Brain pericyte (primary cell): ENCODE measurements around the gene TIAM2.
"Not testable (repeated sequence)": the region's sequence is repeated elsewhere in the genome, so short reads cannot be mapped to it uniquely, and the experiment has no call there.

Experiments
- DNase-seq: peaks from one replicate; pipeline ENCODE4 v3.0.0-alpha.2; 2012; ENCODE audit warnings: low read depth, low spot score

The TIAM2 gene

DNA sequence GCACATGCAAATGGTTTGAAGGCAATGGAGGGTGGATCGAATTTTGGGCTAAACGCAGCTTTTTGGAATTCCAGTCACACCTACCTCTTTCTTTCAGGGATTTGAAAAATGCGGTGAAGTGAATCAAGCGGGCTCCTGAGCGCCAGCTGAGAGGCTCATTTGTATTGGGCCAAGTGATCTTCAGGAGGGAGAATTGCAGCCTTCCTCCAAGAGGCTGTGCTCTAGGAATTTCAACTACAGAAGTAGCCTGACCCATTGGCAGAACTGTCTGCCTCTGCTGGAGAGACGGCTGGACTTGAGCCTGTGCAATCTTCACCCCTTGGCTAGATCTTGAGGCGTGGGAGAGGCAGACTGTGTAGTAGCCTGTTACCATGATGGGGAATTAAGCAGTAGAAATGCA lies 5.7 kb upstream of the TIAM2 start:
- DNase-seq: no peak

DNA sequence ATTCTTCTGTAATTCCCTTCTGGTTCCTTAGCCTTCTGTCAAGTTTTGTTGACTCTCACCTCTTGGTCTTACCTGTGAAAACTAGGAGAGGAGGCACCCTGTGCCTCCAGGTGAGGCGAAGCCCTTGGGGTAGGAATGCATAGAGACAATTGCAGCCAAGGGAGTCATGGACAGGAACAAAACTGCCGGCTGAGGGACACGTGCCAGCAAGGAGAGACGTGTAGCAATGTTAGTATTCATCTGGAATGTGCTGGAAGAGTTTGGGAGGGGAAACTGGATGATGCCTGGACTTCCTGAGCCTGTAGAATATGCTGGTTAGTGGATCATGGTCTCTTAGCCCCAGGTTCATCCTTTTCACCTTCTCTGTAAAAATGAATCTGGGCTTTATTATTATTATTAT lies 3.9 kb upstream of the TIAM2 start:
- no peak for DNase-seq

DNA sequence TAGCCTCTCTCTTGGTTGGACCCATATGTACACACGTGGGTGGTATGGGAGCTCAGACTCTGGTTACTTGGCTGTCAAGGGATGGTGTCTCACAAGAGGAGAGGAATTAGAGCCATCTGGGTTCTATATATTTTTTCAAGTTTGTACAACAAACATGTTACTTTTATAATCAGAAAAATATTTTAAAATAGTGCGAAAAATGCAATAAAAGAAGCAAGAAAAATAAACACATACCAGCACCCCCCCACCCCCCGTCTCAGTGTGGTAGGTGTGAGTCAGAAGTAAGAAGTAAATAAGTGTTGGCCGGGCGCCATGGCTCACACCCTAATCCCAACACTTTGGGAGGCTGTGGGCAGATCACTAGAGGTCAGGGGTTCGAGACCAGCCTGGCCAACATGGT lies 2.1 kb upstream of the TIAM2 start:
- DNase-seq: no peak

GRCh38 chr6:154993710-154994109 lies 1.4 kb upstream of the TIAM2 start:
- DNase-seq: no peak

DNA sequence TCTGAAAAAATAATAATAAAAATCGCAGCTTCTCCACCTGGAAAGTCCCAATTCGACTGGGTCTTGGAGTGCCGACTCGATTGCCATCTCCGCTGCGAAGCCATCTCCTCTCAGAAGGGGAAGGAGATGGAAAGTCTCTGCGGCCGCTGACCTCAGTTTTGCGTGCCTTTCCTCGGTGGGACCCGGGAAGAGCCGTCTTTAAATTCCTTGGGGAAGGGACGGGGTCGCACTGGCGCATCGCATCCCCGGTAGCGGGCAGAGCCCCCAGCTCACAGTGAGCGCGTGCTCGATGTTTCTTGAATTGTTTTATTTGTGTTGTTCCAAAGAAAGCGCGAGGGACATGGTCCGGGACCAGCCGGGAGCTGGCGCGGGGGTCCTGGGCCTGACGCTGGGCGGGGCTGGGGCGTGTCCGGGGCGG lies 270 bp upstream of the TIAM2 start:
- no peak for DNase-seq

- no peak for DNase-seq
These were observed 988 bp downstream of the TIAM2 start for GRCh38 chr6:154996016-154996590.

DNA sequence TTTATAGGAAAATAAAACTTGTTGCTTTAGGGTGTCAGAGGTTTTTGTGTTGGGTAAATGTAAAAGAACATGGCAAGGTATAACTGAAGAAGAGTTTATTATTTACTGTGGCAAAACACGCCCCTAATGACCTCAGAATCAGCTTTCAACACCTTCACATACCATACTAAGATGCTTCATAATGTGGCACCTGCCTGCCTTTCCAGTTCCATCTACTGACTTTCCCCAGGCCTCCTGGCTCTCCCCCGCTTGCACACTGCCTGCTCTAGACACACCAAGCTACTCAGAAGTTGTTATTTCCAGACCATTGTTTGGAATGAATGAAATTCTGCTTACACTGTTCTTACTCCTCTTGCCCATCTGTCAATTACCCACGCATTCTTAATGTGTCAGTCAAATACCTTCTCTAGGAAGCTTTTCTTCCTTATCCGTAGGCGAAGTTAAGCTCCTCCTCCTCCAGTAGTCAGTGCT lies 1.8 kb downstream of the TIAM2 start:
- DNase-seq: no peak

DNA sequence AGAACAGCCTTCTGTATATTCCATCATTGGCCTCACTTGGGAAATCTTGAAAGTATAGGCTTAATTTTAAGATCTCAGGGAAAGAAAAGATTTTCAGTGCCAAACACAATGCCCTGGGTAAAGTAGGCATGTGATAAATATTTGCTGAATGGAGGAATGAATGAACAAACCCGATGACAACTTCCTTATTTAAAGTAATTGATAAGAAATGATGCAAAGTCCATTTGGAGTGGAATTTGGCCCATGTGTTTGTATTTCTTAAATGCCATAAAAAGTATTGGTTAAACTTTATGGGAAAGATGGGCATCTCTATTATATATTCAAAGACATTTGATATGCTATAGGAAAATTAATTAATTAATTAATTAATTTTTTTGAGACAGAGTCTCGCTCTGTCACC lies 3.7 kb downstream of the TIAM2 start:
- DNase-seq: no peak

DNA sequence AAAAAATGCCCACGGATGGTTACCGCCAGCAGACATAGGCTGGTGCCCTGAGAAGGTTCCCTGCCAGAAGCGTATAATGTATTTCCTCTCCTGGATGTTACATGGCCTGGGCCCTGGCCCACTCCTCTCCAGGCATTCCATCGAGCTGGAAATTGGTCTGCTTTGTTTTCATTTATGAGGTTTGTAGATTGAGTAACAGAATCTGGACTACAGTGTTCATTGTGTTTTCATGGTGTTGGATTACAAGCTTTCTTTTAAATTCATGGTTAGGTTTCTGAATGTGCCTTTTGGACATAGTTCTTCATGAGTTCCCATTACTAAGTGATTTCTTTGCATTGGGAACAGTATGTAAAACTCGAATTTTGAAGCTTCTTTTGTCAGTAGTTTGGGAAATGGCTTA lies 6.4 kb downstream of the TIAM2 start:
- DNase-seq: peak; percentile 38

DNA sequence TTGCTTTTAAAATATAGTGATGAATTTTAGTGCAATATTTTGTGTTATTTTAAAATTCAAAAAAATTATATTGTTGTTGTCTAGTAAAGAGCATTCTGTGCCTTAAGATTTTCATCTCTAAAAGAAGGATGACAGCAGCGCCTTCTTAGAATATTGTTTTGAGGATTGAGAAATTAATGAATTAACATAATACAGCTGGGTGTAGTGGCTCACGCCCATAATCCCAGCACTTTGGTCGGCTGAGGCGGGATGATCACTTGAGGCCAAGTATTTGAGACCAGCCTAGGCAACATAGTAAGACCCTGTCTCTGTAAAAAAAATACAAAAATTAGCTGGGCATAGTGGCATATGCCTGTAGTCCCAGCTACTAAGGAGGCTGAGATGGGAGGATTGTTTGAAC lies 6.8 kb downstream of the TIAM2 start:
- no peak for DNase-seq

DNA sequence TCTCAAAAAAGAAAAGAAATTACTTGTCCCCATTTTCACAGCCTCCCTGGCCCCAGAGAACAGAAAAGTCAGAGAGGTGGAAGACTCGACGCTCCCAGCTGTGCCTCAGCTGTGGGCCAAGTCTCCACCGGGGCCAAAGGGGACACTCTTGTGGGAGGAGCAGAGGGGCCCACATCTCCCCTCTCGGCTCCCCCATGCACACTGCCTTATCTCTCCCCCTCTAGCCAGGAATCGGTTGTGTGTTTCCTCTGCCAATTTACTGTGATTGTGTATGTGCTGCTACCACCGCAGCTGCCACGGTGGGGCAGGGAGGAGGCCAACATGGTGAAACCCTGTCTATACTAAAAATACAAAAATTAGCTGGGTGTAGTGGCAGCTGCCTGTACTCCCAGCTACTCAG lies 8.4 kb downstream of the TIAM2 start:
- no peak for DNase-seq

DNA sequence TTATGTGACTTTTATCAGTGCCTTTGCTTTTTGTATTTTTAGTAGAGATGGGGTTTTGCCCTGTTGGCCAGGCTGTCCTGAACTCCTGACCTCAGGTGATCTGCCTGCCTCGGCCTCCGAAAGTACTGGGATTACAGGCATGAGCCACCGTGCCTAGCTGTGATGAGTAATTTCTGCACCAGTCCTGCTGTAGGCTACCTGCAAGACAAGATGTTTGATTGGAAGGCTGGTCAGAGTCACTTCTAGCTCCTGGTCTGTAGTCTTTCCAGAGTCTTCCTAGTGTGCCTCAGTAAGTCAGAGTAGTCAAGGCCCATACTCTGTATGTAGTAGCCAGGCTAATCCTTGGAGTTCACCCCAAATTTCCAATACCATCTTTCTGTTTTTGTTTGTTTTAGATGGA lies 8.9 kb downstream of the TIAM2 start:
- DNase-seq: no peak

- no peak for DNase-seq
These were observed 9.7 kb downstream of the TIAM2 start for GRCh38 chr6:155004576-155005372.

- DNase-seq: no peak
These were observed 13.5 kb downstream of the TIAM2 start for GRCh38 chr6:155008625-155009024.

GRCh38 chr6:155010940-155011339 lies 15.8 kb downstream of the TIAM2 start:
- no peak for DNase-seq

- DNase-seq: no peak
These were observed 16.7 kb downstream of the TIAM2 start for GRCh38 chr6:155011809-155012291.

- no peak for DNase-seq
These were observed 18.4 kb downstream of the TIAM2 start for GRCh38 chr6:155013457-155013876.

- DNase-seq: no peak
These were observed 19.0 kb downstream of the TIAM2 start for GRCh38 chr6:155014137-155014536.

- no peak for DNase-seq
These were observed 19.7 kb downstream of the TIAM2 start for GRCh38 chr6:155014670-155015300.

GRCh38 chr6:155018415-155018814 lies 23.3 kb downstream of the TIAM2 start:
- not testable (repeated sequence) for DNase-seq

- DNase-seq: no peak
These were observed 26.6 kb downstream of the TIAM2 start for GRCh38 chr6:155021680-155022079.

- DNase-seq: no peak
These were observed 27.6 kb downstream of the TIAM2 start for GRCh38 chr6:155022721-155023120.

DNA sequence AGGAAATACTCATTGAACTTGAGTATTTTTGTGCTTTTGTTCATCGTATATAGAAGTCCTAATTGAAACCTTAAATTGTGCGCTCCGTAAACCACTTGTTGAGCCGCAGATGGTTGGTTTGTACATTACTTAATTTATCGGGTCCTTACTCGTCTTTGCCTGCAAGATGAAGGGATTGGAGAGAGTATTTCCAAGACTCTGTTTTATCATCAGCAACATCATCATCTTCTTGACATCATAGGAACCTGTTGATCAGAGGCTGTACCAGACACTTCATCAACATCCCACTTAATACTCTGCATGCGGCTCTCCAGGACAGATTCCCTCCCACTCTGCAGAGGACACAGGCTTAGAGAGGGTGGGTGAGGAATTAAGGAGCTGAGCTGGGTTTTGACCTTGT lies 28.6 kb downstream of the TIAM2 start:
- no peak for DNase-seq
